ENCODE data around the gene GPC5. TPM values are rescaled to one million over a fixed set of nuclear protein-coding genes. Genes with fewer than 3 reads are reported as not detected.

Gene GPC5
- total RNA-seq, 1 experiment from 2014 or later = not detected

DNA sequence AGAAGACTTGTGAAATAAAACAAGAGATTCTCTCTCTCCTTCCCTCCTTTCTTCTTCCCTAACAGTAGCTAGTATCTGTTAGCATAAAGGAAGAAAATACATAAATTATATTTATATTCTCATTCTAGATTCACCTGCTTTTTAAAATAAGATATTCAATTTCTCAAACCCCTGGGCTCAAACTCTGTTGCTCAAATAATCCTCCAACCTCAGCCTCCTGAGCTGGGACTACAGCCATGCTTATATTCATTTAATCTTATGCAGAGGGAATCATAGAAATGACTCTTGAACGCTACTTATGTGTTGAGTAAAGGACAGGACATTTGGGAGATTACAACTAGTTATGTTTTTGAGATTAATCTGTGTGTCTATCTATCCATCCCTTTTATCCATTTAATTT, 56.2 kb downstream of the GPC5 start:
- no peak for DNase-seq (ENCODE audit: low read depth)

GRCh38 chr13:91456837-91457236, 58.4 kb downstream of the GPC5 start:
- no peak for DNase-seq (ENCODE audit: low read depth)

GRCh38 chr13:91459485-91459884, 61.1 kb downstream of the GPC5 start:
- no peak for DNase-seq (ENCODE audit: low read depth)

- DNase-seq (ENCODE audit: low read depth) = no peak
Measured at GRCh38 chr13:91464336-91464735, 65.9 kb downstream of the GPC5 start.

- DNase-seq (ENCODE audit: low read depth) = no peak
Measured at GRCh38 chr13:91467236-91467635, 68.8 kb downstream of the GPC5 start.

GRCh38 chr13:91468301-91468700, 69.9 kb downstream of the GPC5 start:
- DNase-seq (ENCODE audit: low read depth) = no peak

DNA sequence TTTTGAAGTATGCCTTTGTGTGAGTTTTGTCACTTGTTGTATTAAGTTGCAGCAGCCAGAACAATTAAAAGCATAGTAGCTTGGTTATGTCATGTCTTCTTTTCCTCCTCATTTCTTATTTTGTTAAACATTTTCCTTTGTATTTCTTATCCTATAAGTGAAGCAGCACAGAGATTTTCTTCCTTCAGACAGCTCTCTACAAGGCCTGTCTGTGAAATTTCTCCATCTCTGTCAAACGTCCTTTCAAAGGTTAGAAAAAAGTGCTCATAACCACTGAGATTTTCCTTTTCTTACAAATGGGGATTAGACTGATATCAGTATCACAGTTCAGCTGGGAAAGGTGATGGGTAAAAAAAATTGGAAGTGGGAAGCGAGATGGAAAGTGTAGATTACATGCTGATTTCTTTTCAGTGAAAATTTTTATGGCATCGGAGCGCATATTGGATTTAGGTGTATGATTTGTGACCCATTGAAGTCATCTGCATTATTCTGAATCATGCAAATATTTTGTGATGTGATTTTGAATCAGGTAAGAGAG, 71.7 kb downstream of the GPC5 start:
- DNase-seq (ENCODE audit: low read depth) = no peak

DNA sequence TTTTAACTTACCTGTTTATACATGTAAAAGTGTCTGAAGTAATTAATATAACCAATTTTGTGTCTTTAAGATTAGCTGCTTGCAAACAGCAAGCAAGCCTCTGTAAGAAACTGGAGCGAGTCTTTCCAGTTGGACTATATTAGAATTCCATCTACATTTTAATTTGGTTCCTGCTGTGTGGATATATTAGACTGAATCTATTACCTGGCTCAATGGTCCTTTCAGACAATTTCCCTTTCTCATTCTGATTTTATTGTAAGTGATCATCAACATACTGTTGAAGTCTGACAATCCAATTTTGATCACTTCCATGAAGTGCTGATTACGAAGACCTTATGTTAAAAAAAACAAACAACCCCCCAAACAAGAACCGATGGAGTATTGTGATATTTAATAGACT, 72.3 kb downstream of the GPC5 start:
- no peak for DNase-seq (ENCODE audit: low read depth)

GRCh38 chr13:91482427-91482826, 84.0 kb downstream of the GPC5 start:
- no peak for DNase-seq (ENCODE audit: low read depth)

- DNase-seq (ENCODE audit: low read depth) = no peak
Measured at GRCh38 chr13:91491980-91492379, 93.6 kb downstream of the GPC5 start.

GRCh38 chr13:91493442-91493841, 95.0 kb downstream of the GPC5 start:
- no peak for DNase-seq (ENCODE audit: low read depth)

DNA sequence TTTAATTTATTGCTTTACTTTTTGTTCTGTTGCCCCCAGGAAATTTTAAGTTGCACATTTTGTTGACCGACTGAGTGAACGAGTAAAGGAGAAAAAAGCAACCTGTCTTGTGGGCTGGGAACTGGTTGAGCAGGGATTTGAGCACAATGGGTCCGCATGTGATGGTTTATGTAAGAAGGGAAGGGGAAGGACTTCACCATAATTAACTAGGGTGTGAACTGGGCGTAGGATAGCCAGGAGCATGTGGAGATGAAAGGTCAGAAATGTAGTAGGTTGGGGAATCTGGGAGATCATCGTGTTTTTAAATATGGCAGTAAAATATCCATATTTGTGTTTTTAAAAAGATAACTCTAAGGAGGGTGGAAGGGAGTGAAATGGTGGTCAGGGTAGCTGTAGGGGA, 99.9 kb downstream of the GPC5 start:
- no peak for DNase-seq (ENCODE audit: low read depth)

DNA sequence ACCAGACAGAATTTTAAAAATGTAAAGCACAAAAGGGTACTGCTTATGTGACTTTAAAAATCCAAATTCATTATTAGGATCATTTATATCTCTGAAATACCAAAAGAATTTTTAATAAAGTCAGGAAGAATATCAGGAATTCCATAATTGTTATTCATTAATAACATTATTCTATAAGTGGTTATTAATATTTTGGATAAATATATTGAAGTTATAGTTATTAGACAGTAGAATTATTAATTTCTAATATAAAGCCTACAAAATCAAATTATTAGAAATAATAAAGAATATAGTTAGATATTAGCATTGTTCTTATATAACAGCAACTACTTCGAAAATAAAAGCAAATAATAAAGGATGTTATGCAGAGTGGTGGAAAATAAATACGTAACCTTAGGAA, 105.8 kb downstream of the GPC5 start:
- no peak for DNase-seq (ENCODE audit: low read depth)

GRCh38 chr13:91506759-91507158, 108.3 kb downstream of the GPC5 start:
- DNase-seq (ENCODE audit: low read depth) = no peak

GRCh38 chr13:91510058-91510457, 111.6 kb downstream of the GPC5 start:
- DNase-seq (ENCODE audit: low read depth) = no peak

DNA sequence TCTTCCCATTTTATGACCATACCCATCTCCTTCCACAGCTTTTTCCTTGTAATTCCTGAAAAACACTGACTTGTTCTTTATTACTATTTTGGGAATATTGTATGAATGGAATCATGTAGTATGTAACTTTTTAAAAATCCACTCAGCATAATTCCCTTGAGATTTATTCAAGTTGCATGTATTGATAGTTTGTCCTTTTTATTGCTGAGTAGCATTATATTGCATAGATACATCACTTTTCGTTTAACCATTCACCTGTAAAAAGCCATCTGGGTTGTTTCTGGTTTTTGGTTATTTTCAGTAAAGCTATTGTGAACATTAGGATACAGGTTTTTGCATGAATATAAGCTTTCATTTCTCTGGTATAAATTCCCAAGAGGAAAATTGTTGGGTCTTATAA, 115.4 kb downstream of the GPC5 start:
- no peak for DNase-seq (ENCODE audit: low read depth)

- no peak for DNase-seq (ENCODE audit: low read depth)
Measured at GRCh38 chr13:91516799-91517198, 118.4 kb downstream of the GPC5 start.

- DNase-seq (ENCODE audit: low read depth) = no peak
Measured at GRCh38 chr13:91520952-91521351, 122.5 kb downstream of the GPC5 start.

DNA sequence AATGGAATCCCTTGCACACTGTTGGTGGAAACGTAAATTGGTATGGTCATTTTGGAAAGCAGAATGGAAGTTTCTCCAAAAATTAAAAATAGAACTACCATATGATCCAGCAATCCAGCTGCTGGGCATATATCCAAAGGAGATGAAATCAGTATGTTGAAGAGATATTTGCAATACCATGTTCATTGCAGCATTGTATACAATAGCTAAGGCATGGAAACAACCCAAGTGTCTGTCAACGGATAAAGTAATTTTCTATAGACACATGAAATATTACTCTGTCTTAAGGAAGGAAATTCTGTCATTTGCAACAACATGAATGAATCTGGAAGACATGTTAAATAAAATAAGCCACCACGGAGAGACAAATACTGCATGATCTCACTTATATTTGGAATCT, 124.7 kb downstream of the GPC5 start:
- no peak for DNase-seq (ENCODE audit: low read depth)

DNA sequence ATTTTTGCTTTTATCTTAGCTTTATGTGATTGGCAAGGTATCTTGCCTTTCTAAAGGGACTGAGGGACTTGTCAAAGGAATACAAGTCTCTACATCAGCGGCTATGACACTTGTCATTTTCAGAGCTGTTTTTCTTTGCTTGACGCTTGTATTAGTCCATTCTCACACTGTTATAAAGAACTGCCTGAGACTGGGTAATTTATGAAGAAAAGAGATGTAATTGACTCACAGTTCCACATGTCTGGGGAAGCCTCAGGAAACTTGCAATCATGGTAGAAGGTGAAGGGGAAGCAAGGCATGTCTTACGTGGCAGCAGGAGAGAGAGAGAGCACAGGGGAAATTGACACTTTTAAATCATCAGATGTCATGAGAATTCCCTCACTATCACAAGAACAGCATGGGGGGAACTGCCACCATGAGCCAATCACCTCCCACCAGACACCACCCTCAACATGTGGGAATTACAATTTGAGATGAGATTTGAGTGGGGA, 128.2 kb downstream of the GPC5 start:
- DNase-seq (ENCODE audit: low read depth) = no peak

- no peak for DNase-seq (ENCODE audit: low read depth)
Measured at GRCh38 chr13:91529739-91530482, 131.5 kb downstream of the GPC5 start.

DNA sequence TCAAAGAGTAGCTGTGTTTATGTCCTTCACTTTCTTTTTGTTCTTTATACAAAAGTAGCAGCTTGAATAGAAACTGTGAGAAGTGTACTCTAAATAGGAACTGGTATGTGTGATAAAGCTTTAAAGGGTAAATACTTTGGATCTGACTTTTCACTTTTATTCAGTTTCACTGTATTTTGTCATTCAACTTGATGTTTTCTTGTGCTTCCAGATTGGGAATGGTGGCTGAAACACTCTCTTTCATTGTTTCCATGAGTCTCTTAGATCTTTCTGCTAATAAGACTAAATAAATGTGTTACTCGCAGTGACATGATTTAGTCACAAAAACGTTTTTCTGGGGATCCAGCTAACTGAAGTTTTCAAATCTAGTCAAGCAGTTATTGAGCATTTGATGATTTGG, 133.2 kb downstream of the GPC5 start:
- no peak for DNase-seq (ENCODE audit: low read depth)

- no peak for DNase-seq (ENCODE audit: low read depth)
Measured at GRCh38 chr13:91533354-91533753, 134.9 kb downstream of the GPC5 start.

- no peak for DNase-seq (ENCODE audit: low read depth)
Measured at GRCh38 chr13:91534996-91535395, 136.6 kb downstream of the GPC5 start.
